Superior temporal gyrus (tissue), 1 donor: ENCODE measurements around the gene PTTG1IP.

Experiments used
- DNase-seq: peaks from one replicate; pipeline ENCODE4 v3.0.0-alpha.2; 2016; ENCODE audit errors: extremely low spot score

Gene PTTG1IP

DNA sequence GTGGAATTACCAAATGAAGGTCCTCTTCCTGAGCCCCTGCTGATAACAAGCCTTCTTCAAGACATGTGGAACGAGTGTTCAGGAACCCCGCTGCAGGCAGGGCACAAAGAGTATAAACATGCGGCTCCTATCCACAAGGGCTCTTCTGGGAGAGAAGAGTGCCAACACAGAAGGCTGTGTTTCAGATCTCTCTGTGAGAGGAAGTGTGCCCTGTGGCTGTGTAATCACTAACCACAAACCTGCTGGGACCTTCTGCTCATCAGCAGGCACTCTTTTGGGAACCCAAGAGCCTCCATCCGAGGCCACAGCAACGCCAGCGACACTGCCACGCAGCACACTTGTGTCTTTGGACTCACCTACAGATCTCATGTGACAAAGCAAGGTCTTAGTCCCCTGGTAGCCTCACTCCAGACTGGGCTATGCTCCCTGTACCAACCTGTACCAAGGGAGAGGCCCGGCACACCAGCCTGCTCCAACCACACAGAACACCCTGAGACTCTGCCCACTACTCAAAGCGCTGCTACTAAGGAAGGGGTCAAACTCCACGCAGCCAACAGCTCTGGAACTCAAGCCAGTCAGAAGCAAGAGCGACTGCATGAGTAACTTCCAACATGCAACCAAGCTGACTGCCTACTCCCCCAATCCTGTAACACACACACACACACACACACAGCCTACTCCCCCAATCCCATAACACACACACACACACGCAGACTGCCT lies 7.8 kb downstream of the PTTG1IP start:
- DNase-seq: no peak

DNA sequence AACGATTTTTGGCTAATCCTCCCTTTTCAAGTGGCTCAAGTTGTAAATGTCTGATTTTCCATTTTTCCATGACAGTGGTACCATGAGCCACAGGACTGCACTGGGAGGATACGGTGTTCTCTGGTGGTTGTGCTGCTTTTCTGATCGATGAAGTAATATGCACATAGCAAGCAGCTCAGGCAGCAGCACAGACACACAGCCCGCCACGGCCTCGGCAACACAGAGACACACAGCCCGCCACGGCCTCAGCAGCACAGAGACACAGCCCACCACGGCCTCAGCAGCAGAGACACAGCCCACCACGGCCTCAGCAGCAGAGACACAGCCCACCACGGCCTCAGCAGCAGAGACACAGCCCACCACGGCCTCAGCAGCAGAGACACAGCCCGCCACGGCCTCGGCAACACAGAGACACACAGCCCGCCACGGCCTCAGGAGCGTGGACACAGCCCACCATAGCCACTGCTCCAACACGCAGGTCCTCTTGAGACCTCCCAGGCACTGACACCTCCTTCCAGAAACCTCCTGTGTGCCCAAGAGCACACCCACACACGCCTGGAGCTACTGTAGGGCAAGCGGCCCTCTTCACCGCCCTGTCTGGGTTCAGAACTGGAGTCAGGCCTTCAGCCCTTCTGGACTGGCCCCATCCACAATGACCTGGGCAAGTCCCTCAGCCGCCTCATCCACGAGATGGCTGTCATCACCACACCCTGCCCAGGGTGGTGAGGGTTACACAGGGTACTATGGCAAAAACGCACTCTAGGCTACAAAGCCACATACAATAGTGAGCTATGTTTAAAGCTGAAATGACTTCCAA lies 10.4 kb downstream of the PTTG1IP start:
- no peak for DNase-seq

DNA sequence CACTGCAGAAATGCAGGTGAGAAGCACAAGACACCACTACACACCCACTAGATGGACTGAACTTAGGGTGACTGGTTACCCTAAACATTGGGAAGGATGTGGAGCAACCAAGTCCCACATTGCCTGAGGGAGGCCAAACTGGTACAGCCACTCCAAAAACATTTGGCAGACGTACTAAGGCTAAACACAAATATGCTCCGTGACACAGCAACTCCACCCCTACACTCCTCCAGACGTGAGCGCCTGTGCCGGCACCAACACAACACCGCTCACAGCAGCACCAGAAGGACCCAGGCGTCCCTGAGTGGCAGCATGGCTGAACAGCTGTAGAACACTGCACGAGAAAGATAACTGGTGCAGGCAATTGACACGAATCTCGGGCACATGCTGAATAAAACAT lies 14.7 kb downstream of the PTTG1IP start:
- DNase-seq: no peak

GRCh38 chr21:44858291-44858690 lies 15.2 kb downstream of the PTTG1IP start:
- DNase-seq: no peak

GRCh38 chr21:44857127-44857892 lies 16.2 kb downstream of the PTTG1IP start:
- DNase-seq: no peak

GRCh38 chr21:44856131-44856530 lies 17.4 kb downstream of the PTTG1IP start:
- no peak for DNase-seq

GRCh38 chr21:44855572-44855971 lies 17.9 kb downstream of the PTTG1IP start:
- DNase-seq: no peak

DNA sequence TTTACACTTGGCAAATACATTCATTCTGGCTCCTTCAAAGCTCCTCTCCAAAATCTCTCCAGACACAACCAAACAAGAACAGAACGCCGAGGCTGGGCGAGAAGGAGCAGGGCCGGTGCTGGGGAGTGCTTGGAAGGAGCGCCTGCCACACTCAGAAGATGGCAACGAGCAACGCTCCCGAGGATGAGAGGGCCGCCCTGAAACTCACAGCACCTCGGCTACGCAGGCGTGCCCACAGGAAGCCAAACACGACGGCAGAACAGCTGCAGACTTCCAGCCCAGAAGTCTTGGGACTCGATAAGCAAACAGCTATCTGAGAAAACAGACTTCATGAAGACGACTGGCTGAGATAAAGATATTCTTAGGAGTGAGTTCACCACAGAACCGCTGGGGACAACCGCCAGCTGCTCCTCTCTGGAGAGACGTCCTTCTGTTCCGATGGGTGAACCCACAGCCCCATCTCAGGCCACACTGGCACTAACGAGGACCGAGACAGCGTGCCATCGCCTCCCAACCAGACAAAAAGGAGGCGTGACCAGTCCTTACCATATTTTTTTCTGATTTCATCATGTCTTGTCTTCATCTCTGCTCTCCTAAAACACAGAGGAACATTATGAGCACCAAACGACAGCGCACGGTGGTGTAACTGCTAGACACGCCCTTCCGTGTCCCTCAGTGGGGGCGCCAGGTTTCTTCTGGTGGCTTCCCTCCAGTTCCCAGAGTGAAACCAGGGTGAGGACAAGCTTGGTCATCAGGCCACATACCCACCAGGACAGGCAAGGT lies 18.6 kb downstream of the PTTG1IP start:
- DNase-seq: no peak

- no peak for DNase-seq
Observed at GRCh38 chr21:44854391-44854663, 19.2 kb downstream of the PTTG1IP start.

DNA sequence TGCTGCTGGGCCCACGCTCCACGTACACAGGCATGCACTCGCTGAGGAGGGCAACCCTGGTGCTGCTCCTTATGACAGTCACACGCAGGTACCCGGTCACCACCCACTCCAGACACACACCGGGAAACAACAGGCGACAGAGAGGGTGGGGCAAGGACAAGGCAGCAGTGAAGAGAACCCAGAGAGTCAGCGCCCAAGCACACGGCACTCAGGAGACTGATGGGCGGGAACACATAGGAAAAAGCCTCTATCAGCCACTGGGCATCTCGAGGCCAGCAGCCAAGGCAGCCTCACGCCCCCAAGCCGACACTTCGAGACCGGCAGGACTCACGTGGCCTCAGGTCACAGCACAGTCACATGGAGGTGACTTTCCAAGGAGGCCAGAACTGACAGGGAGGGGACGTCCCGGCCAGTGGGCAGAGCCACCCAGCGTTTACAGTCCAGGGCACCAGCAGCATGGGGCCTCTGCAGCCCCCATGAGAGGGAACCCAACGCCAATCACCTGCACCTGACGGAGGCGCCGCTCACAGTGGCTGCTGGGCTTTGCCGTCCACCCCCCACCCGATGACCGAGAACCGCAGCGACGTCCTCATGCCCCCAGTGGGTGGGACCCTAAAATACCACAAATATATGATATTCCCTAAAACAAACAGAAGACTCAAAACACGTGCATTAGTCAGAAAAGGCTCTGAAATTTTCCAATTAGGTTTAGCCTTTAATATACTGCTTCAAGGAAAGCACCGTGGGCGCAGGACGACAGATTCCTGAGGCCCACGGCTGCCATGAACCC lies 19.7 kb downstream of the PTTG1IP start:
- DNase-seq: no peak

GRCh38 chr21:44850905-44851657 lies 22.4 kb downstream of the PTTG1IP start:
- no peak for DNase-seq

- DNase-seq: no peak
Observed at GRCh38 chr21:44850208-44850800, 23.2 kb downstream of the PTTG1IP start.

DNA sequence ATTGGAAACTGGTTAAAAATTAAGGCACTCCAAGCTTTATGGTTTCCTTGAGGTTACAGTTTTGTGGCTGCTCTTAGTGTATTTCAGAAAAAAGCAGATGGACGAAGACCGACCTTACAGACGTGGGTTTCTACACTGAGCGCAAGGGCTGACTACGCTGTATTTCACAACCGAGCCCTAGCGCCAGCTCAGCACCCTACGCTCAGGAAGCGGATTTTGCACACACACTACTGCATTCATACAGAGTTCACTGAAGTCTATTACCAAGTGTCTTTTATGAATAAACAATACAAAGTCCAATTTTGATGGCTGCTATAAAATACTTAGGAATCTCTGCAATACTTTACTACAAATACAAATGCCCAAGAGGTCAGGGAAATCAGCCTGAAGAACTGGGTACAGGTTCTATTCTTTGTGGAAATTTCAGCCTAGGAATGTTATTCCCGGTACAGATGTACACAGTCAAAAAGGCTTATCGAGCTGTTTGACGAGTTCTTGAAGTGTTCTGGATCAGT lies 23.8 kb downstream of the PTTG1IP start:
- no peak for DNase-seq

- no peak for DNase-seq
Observed at GRCh38 chr21:44848821-44849521, 24.5 kb downstream of the PTTG1IP start.

GRCh38 chr21:44847261-44848056 lies 26.0 kb downstream of the PTTG1IP start:
- no peak for DNase-seq

DNA sequence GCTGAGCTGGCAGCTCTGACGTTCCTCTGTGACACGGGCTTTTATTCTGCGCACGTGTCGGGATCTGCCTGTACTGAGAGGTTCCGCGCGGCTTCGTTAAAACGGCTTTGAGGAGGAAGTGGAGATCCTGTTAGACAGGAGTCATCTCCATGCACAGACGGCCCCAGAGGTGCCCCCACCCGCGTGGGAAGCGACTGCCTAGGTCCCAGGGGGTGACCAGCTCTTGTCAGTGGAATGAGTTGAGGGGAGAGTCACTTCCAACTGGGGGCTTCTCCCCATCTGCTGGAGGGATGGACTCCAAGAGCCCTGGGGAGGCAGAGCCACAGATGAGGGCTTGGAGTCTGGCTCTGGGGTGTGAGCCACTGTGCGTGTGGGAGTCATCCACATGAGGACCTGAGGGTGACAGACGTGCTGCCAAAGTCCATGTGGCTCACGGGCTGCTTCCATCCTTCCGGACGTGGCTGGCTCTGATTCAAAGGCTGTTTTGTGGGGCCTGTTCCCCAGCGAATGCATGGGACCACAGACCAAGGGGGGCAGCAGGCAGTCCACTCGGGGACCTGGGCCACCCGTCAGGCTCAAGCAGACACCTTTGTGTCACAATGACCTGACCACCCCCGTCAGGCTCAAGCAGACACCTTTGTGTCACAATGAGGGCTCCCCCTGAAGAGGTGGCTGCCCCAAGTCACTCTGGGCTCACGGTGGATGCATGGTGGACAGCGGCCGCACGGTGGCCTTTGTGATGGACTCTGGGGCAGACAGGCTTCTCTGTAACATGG lies 26.8 kb downstream of the PTTG1IP start:
- no peak for DNase-seq

GRCh38 chr21:44846224-44846484 lies 27.3 kb downstream of the PTTG1IP start:
- peak; percentile 50 for DNase-seq
